ENCODE results near the gene SPATA3. TPM values are rescaled to one million over a fixed set of nuclear protein-coding genes. Genes with fewer than 3 reads are reported as not detected.

SPATA3 gene
- total RNA-seq, 1 donor from 2014 or later: not detected

DNA sequence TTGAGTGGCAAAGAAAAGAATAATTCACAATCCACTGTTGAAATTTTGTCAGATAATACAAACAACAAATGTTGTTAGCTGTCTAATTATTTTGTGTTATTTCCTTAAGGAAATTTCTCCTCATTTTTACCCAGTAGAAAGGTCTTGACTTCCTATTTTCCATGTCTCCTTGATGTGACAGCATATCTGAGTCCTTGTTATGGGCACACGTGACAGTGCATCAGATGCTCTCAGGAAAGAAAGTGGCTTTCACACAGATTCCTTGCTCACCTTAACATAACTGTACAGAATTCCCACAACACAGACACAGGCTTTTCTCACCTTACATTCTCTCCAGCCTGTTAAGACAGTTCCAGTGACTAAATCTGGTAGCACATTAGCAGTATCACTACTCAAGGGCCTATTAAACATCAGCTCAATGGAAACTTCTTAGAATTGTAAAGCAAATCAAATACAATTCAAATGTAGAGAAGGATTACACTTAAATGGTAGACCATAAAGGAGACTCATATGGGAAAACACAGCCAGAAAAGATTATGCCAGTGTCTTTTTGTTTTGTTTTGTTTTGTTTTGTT, 40.7 kb upstream of the SPATA3 start:
- Histone ChIP-seq H3K4me3 (ENCODE audit: low read depth, low read length) (no peak overlapping the region), H3K36me3 (ENCODE audit: control insufficient read depth, insufficient read depth, low read length) (no peaks in the 10 kb centered on the region), H3K27me3 (ENCODE audit: control insufficient read depth, insufficient read depth, low read length) (no peaks in the 10 kb centered on the region)
- DNase-seq (ENCODE audit: low read depth): no peak
- FAIRE-seq: no peak
- TF ChIP-seq CTCF (IDR thresholded peaks at IDR 0.05; ENCODE audit: insufficient read depth, low read length, severe bottlenecking): no peak

GRCh38 chr2:230956827-230957755, 38.8 kb upstream of the SPATA3 start:
- peak overlapping the region; percentile 16 for H3K4me3 ChIP-seq (ENCODE audit: low read depth, low read length)
- no peaks in the 10 kb centered on the region for H3K36me3 ChIP-seq (ENCODE audit: control insufficient read depth, insufficient read depth, low read length)
- FAIRE-seq: no peak
- H3K27me3 ChIP-seq (ENCODE audit: control insufficient read depth, insufficient read depth, low read length): no peaks in the 10 kb centered on the region
- DNase-seq (ENCODE audit: low read depth): peak; percentile 69
- TF ChIP-seq CTCF (IDR thresholded peaks at IDR 0.05; ENCODE audit: insufficient read depth, low read length, severe bottlenecking): no peak

GRCh38 chr2:230957756-230958391, 38.0 kb upstream of the SPATA3 start:
- no peak for TF ChIP-seq CTCF (IDR thresholded peaks at IDR 0.05; ENCODE audit: insufficient read depth, low read length, severe bottlenecking)
- DNase-seq (ENCODE audit: low read depth) (no peak), FAIRE-seq (no peak)
- H3K27me3 ChIP-seq (ENCODE audit: control insufficient read depth, insufficient read depth, low read length): no peaks in the 10 kb centered on the region
- peak overlapping the region; percentile 16 for H3K4me3 ChIP-seq (ENCODE audit: low read depth, low read length)
- no peaks in the 10 kb centered on the region for H3K36me3 ChIP-seq (ENCODE audit: control insufficient read depth, insufficient read depth, low read length)

DNA sequence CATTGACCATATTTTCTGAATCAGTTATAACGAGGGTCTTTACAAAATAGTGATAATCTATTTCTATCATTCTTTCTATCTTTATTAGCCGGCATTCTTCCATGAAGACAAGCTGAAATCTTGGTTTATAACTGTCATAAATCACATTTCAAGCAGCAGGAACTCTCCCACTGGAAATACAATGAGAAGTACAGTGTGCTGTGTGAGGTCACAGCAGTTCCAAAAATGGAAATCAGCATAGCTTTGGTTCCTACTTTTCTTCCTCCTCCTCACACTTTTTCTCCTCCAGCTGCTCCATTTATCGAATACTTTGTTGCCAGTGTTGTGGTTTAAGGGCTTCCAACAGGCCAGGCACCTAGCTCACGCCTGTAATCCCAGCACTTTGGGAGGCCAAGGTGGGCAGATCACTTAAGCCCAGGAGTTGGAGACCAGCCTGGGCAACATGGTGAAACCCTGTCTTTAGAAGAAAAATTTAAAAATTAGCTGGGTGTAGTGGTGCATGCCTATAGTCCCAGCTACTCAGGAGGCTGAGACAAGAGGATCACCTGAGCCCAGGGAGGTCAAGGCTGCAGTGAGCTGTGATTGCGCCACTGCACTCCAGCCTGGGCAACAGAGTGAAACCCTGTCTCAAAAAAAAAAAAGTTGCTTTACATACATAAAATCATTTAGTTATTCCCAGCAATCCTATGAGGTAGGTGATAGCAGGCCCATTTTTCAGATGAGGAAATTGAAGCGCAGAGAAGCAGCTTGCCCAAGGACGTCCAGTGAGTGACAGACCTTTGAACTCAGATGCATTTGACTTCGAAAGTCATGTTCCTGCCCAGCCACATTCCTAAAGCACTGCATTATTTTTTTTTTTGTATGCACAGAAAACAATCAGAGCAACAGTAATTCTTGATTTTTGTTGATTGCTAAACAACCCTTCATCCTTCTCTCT, 36.8 kb upstream of the SPATA3 start:
- no peaks in the 10 kb centered on the region for H3K27me3 ChIP-seq (ENCODE audit: control insufficient read depth, insufficient read depth, low read length)

More for the DNA sequence above, 36.8 kb upstream of the SPATA3 start:
- FAIRE-seq (no peak), DNase-seq (ENCODE audit: low read depth) (no peak)
- H3K36me3 ChIP-seq (ENCODE audit: control insufficient read depth, insufficient read depth, low read length): no peaks in the 10 kb centered on the region
- TF ChIP-seq CTCF (IDR thresholded peaks at IDR 0.05; ENCODE audit: insufficient read depth, low read length, severe bottlenecking): no peak
- H3K4me3 ChIP-seq (ENCODE audit: low read depth, low read length): no peak overlapping the region

Data from bronchial epithelial cell (primary cell).